ENCODE measurements around the gene LITAFD. TPM values are rescaled to one million over a fixed set of nuclear protein-coding genes. Genes with fewer than 3 reads are reported as not detected.

LITAFD gene
- total RNA-seq, 1 donor from 2014 or later: not detected

DNA sequence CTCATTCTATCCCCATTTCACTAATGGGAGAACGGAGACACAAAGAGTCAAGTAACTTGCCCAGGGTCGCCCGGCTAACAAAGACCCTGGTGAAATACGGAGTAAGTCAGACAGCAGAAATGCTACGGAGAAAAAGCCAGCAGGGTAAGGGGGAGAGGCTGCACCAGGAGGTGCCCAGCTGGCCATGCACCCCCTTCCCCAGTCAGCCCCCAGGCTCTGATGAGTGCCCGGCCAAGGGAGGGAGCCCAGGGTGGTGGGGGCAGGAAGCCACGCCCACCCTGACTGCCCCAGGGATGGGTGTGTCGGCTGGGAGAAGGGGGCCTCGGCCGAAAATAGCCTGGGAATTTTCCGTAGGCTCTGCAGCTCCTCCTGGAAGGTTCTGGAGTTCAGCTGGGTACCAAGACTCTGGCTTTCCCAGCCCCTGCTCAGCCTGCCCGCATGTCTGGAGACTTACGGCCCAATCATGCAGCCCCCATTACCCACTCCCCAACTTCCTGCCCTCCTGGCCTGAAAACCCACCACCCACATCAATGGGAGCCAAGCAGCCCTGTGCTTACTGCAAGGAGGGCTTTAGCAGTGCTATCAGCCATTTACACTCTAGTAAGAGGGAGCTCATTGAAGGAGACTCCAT is 17.6 kb upstream of the LITAFD start:
- Histone ChIP-seq H3K4me1 (ENCODE audit: control insufficient read depth in 3 of 3, insufficient read depth in 3 of 3, low read length in 3 of 3) (peaks cover 50 to 59% (median 52%) of the 10 kb centered on the region in 3 donors), H3K27me3 (ENCODE audit: control insufficient read depth in 3 of 3, insufficient read depth in 3 of 3, low read length in 3 of 3) (peaks cover 13 to 44% (median 38%) of the 10 kb centered on the region in 3 donors), H3K9ac (ENCODE audit: low read depth in 1 of 3, low read length in 3 of 3) (peak overlapping the region in 1 of 3 donors; percentile 33), H3K36me3 (ENCODE audit: control insufficient read depth in 3 of 3, insufficient read depth in 3 of 3, low read length in 3 of 3) (peaks cover 0 to 3% (median 0%) of the 10 kb centered on the region in 3 donors), H3K27ac (ENCODE audit: low read depth, low read length) (no peak overlapping the region), H3K4me3 (ENCODE audit: low read length in 3 of 3) (peak overlapping the region in 1 of 3 donors; percentile 35), H3K9me3 (ENCODE audit: control insufficient read depth in 3 of 3, low read length in 3 of 3) (no peaks in the 10 kb centered on the region)

DNA sequence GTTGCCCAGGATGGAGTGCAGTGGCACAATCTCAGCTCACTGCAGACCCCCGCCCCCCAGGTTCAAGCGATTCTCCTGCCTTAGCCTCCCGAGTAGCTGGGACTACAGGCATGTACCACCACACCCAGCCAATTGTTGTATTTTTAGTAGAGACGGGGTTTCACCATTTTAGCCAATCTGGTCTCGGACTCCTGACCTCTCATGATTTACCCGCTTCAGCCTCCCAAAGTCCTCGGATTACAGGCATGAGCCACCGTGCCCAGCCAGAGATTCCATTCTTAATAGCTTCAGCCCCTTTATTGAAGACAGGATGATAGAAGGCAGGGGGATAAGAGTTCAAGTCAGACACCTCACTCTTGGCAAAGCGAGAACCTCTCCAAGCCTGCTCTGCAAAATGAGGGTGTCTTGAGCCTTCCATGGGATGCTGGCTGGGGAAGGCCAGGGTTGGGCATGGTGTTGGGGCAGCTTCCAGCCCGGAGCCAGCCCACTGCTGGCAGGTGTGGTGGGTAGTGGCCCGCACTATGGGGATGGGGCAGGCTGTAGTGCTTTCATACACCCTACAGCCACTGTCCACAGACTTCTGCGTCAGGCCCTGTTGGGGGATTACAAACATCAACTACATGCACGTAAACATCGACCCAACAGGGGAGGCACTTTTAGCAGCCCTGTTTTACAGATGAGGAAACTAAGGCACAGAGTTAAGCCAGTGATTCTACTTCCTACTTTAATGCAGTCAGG is 16.8 kb upstream of the LITAFD start:
- peaks cover 0 to 3% (median 0%) of the 10 kb centered on the region in 3 donors for H3K36me3 ChIP-seq (ENCODE audit: control insufficient read depth in 3 of 3, insufficient read depth in 3 of 3, low read length in 3 of 3)
- H3K9me3 ChIP-seq (ENCODE audit: control insufficient read depth in 3 of 3, low read length in 3 of 3): no peaks in the 10 kb centered on the region
- no peak overlapping the region for H3K4me3 ChIP-seq (ENCODE audit: low read length in 3 of 3)
- peaks cover 48 to 54% (median 50%) of the 10 kb centered on the region in 3 donors for H3K4me1 ChIP-seq (ENCODE audit: control insufficient read depth in 3 of 3, insufficient read depth in 3 of 3, low read length in 3 of 3)
- H3K9ac ChIP-seq (ENCODE audit: low read depth in 1 of 3, low read length in 3 of 3): no peak overlapping the region
- peaks cover 13 to 44% (median 38%) of the 10 kb centered on the region in 3 donors for H3K27me3 ChIP-seq (ENCODE audit: control insufficient read depth in 3 of 3, insufficient read depth in 3 of 3, low read length in 3 of 3)
- no peak overlapping the region for H3K27ac ChIP-seq (ENCODE audit: low read depth, low read length)

DNA sequence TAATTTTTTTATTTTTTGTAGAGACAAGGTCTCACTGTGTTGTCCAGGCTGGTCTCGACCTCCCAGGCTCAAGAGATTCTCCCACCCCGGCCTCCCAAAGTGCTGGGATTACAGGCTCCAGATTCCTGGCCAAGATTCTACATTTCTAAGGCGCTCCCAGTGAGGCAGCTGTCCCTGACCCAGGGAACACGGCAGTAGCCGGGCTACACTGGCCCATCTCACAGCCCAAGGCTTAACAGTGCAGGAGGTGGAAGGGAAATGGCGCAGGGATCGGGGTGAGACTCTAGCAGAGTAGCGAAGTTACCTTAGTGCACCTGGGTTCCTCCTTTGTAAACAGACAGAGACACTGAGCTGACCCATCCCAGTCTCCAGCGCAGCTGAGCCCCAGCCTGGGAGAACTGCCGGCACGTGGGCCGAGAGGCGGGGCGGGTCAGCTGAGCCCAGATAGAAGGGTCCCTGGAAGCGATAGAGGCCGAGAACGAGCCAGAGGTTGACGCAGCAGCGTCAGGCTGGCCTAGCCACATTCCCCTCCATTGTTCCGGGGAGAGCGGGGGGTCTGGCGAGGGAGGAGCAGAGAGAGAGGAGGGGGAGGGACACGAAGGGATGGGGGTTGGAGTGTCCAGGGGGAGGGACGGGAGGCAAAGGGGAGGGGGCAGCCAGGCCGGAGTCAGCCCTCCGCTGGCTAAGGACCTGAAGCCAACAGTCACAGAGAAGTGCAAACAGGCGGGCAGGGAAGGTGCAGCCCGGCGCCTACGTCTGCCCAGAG is 15.8 kb upstream of the LITAFD start:
- peaks cover 13 to 44% (median 38%) of the 10 kb centered on the region in 3 donors for H3K27me3 ChIP-seq (ENCODE audit: control insufficient read depth in 3 of 3, insufficient read depth in 3 of 3, low read length in 3 of 3)

DNA sequence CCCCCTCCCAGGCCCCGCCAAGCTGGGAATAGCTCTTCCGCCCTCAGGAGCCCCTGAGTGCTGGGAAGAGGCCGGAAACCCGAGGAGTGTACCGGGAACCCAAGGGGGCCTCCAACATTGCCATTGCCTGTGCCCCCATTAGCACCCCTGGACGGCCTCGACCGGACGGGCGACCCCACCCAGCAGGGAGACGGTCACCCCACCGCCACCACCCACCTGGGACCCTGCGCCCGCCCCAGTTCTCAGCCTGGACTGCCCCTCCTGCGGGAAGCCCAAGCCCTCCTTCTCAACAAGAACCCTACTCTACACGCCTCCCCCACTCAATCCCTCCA is 15.3 kb upstream of the LITAFD start:
- Histone ChIP-seq H3K27ac (ENCODE audit: low read depth, low read length) (peak overlapping the region; percentile 59), H3K4me1 (ENCODE audit: control insufficient read depth in 3 of 3, insufficient read depth in 3 of 3, low read length in 3 of 3) (peaks cover 40 to 48% (median 47%) of the 10 kb centered on the region in 3 donors)

More for the DNA sequence above, 15.8 kb upstream of the LITAFD start:
- peaks cover 45 to 50% (median 48%) of the 10 kb centered on the region in 3 donors for H3K4me1 ChIP-seq (ENCODE audit: control insufficient read depth in 3 of 3, insufficient read depth in 3 of 3, low read length in 3 of 3)
- peaks cover 0 to 3% (median 0%) of the 10 kb centered on the region in 3 donors for H3K36me3 ChIP-seq (ENCODE audit: control insufficient read depth in 3 of 3, insufficient read depth in 3 of 3, low read length in 3 of 3)
- H3K9ac ChIP-seq (ENCODE audit: low read depth in 1 of 3, low read length in 3 of 3): peak overlapping the region in 1 of 3 donors; percentile 80
- peak overlapping the region; percentile 40 for H3K27ac ChIP-seq (ENCODE audit: low read depth, low read length)
- no peaks in the 10 kb centered on the region for H3K9me3 ChIP-seq (ENCODE audit: control insufficient read depth in 3 of 3, low read length in 3 of 3)
- H3K4me3 ChIP-seq (ENCODE audit: low read length in 3 of 3): peak overlapping the region; percentile 68 to 83 (median 73)

DNA sequence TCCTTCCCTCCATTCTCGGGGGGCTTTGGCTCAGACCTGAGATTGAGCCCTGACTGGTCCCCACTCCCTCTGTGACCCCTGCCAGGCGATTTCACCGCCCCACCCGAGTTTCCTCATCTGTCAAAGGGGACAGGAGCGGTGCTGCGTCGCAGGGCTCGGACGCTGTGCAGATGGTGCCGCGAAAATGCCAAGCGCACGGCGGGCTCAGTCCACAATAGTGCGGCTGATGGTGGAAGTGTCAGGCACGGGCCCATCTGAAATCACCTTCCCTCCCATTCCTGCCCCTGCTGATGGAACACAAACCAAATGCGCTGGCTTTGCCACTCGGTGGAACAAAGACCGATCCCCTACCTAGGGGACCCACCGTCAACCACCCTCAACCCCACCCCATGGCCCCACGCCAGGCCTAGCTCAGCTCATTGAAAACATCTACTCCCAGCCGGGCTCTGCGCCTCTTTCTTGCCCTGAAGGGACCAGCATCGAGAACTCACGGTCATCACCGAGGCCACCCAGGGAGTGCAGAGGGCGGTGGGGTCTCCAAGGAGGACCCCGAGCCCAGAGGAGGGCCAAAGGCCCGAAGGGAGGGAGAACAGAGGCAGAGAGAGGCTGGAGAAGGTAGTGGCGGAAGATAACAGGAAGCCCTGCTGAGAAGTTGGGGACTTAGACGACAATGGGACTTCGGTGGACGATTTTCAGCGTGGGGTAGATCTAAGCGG is 14.8 kb upstream of the LITAFD start:
- peaks cover 40 to 48% (median 44%) of the 10 kb centered on the region in 3 donors for H3K4me1 ChIP-seq (ENCODE audit: control insufficient read depth in 3 of 3, insufficient read depth in 3 of 3, low read length in 3 of 3)
- peak overlapping the region; percentile 68 to 83 (median 73) for H3K4me3 ChIP-seq (ENCODE audit: low read length in 3 of 3)
- no peaks in the 10 kb centered on the region for H3K9me3 ChIP-seq (ENCODE audit: control insufficient read depth in 3 of 3, low read length in 3 of 3)
- peak overlapping the region; percentile 68 to 80 (median 68) for H3K9ac ChIP-seq (ENCODE audit: low read depth in 1 of 3, low read length in 3 of 3)
- H3K36me3 ChIP-seq (ENCODE audit: control insufficient read depth in 3 of 3, insufficient read depth in 3 of 3, low read length in 3 of 3): peaks cover 0 to 3% (median 0%) of the 10 kb centered on the region in 3 donors
- H3K27me3 ChIP-seq (ENCODE audit: control insufficient read depth in 3 of 3, insufficient read depth in 3 of 3, low read length in 3 of 3): peaks cover 13 to 44% (median 38%) of the 10 kb centered on the region in 3 donors
- H3K27ac ChIP-seq (ENCODE audit: low read depth, low read length): peak overlapping the region; percentile 59

More for the DNA sequence above, 15.3 kb upstream of the LITAFD start:
- peaks cover 13 to 44% (median 38%) of the 10 kb centered on the region in 3 donors for H3K27me3 ChIP-seq (ENCODE audit: control insufficient read depth in 3 of 3, insufficient read depth in 3 of 3, low read length in 3 of 3)
- peaks cover 0 to 3% (median 0%) of the 10 kb centered on the region in 3 donors for H3K36me3 ChIP-seq (ENCODE audit: control insufficient read depth in 3 of 3, insufficient read depth in 3 of 3, low read length in 3 of 3)
- H3K9ac ChIP-seq (ENCODE audit: low read depth in 1 of 3, low read length in 3 of 3): peak overlapping the region in 2 of 3 donors; percentile 68 to 80
- H3K9me3 ChIP-seq (ENCODE audit: control insufficient read depth in 3 of 3, low read length in 3 of 3): no peaks in the 10 kb centered on the region
- peak overlapping the region; percentile 68 to 83 (median 73) for H3K4me3 ChIP-seq (ENCODE audit: low read length in 3 of 3)

DNA sequence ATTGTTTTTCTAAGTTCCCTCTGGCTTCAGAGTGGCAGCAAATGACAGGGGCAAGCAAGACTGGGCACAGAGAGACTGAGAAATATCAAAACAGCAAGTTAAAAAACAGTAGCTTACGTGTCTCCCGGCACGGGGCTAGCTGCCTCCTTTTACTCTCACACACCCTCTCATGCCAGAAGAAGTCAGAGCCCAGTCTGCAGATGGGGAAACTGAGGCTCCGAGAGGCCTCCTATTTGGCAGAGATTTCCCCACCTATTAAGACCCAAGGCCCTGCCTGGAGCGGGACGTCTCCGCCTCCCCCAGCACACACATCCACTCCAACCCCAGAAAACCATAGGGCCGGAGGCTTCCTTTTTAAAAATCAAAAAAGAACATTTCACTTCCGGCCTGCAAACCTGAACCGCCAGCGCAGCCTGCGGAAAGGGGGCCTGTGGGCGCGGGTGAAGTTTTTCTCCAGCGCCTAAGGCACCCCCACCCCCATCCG is 14.2 kb upstream of the LITAFD start:
- H3K36me3 ChIP-seq (ENCODE audit: control insufficient read depth in 3 of 3, insufficient read depth in 3 of 3, low read length in 3 of 3): peaks cover 0 to 3% (median 0%) of the 10 kb centered on the region in 3 donors
- H3K4me3 ChIP-seq (ENCODE audit: low read length in 3 of 3): peak overlapping the region; percentile 68 to 83 (median 73)
- H3K27ac ChIP-seq (ENCODE audit: low read depth, low read length): peak overlapping the region; percentile 59
- H3K9ac ChIP-seq (ENCODE audit: low read depth in 1 of 3, low read length in 3 of 3): peak overlapping the region; percentile 68 to 80 (median 68)
- peaks cover 13 to 44% (median 38%) of the 10 kb centered on the region in 3 donors for H3K27me3 ChIP-seq (ENCODE audit: control insufficient read depth in 3 of 3, insufficient read depth in 3 of 3, low read length in 3 of 3)
- no peaks in the 10 kb centered on the region for H3K9me3 ChIP-seq (ENCODE audit: control insufficient read depth in 3 of 3, low read length in 3 of 3)
- H3K4me1 ChIP-seq (ENCODE audit: control insufficient read depth in 3 of 3, insufficient read depth in 3 of 3, low read length in 3 of 3): peaks cover 38 to 48% (median 40%) of the 10 kb centered on the region in 3 donors

DNA sequence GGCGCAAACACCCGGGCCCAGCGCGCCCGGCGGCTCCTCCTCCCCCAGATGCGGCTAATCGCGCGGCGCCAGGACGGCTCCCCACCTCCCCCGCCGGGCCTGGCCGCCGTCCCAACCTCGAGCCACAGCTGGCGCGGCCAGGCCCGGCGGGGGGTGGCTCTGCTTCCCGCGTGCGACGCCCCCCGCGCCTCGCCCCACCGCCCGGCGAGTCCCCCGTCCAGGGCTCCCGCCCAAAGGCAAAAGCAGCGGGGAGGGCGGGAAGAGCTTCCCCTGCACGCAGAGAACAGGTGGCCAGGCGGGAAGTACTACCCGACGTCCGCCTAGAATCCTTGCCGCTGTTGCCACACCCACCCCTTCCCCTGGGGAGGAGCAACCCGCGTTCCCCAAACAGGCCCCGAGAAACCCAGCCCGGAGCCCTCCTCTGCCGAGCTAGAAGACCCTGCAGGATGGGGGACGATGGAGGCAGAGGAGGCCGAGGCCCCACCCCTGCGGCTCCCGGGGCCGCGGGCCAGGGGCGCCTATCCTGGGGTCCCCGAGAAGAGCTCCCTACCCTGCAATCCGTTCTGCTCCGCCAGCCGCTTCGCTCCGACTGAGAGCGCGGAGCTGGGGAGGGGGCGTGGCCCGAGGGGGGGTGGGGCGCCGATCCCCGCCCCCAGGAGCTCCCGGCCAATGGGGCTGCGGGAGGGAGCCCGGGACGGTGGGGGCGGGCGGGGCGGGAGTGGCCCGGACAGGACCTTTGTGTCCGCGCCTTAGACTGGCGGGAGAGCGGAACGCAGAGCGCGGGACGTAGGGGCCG is 13.5 kb upstream of the LITAFD start, which contains the start of gene CARHSP1:
Gene CARHSP1, minus strand, starts transcription at position 591 of the 796 bp plus-strand sequence. CDS start 9,678 bp downstream, outside the sequence.
- Histone ChIP-seq H3K4me1 (ENCODE audit: control insufficient read depth in 3 of 3, insufficient read depth in 3 of 3, low read length in 3 of 3) (peaks cover 33 to 43% (median 39%) of the 10 kb centered on the region in 3 donors), H3K27ac (ENCODE audit: low read depth, low read length) (peak within 1 kb of the TSS; percentile 59), H3K9ac (ENCODE audit: low read depth in 1 of 3, low read length in 3 of 3) (peak within 1 kb of the TSS; percentile 68 to 80 (median 68)), H3K4me3 (ENCODE audit: low read length in 3 of 3) (peak within 1 kb of the TSS; percentile 68 to 83 (median 73)), H3K9me3 (ENCODE audit: control insufficient read depth in 3 of 3, low read length in 3 of 3) (no peaks in the 10 kb centered on the region), H3K36me3 (ENCODE audit: control insufficient read depth in 3 of 3, insufficient read depth in 3 of 3, low read length in 3 of 3) (peaks cover 0 to 3% (median 0%) of the 10 kb centered on the region in 3 donors), H3K27me3 (ENCODE audit: control insufficient read depth in 3 of 3, insufficient read depth in 3 of 3, low read length in 3 of 3) (peaks cover 13 to 44% (median 38%) of the 10 kb centered on the region in 3 donors)

DNA sequence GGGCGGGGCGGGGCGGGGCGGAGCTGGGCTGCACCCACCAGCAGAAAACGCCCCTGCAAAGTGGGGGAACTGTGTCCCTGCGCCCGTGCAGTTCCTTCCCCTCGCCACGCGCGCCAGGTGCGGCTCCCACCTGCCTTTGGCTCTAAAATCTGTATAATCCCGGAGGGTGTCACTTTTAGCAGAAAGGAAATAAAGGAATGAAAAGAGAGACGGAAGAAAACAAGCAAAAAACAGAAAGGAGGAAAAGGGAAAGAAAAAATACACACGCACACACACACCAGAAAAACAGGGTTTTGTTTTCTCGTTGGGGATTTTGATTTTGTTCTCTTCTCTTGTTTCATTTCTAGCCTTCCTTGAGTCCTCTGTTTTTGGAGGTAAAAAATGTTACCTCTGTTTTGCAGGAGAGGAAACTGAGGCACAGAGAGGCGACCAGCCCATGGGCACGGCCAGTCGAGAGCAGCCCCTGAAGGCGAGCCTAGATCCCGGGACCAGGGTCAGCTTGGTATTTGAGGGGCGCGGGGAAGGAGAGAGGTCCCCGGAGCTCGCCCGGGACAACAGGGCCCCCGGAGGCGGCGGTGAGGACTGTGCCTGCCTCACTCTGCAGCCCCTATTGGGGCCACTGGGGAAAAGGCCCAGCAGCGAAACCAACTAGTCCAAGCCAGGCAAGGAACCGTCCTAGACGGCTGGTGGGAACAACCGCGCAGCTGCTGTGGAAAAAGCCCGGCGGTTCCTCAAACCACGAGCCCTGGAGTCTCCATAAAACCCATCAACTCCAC is 12.8 kb upstream of the LITAFD start:
- peak overlapping the region; percentile 13 to 68 (median 62) for H3K4me3 ChIP-seq (ENCODE audit: low read length in 3 of 3)
- H3K27me3 ChIP-seq (ENCODE audit: control insufficient read depth in 3 of 3, insufficient read depth in 3 of 3, low read length in 3 of 3): peaks cover 13 to 38% (median 31%) of the 10 kb centered on the region in 3 donors
- H3K4me1 ChIP-seq (ENCODE audit: control insufficient read depth in 3 of 3, insufficient read depth in 3 of 3, low read length in 3 of 3): peaks cover 25 to 35% (median 32%) of the 10 kb centered on the region in 3 donors
- H3K27ac ChIP-seq (ENCODE audit: low read depth, low read length): no peak overlapping the region
- no peaks in the 10 kb centered on the region for H3K9me3 ChIP-seq (ENCODE audit: control insufficient read depth in 3 of 3, low read length in 3 of 3)
- H3K36me3 ChIP-seq (ENCODE audit: control insufficient read depth in 3 of 3, insufficient read depth in 3 of 3, low read length in 3 of 3): no peaks in the 10 kb centered on the region
- H3K9ac ChIP-seq (ENCODE audit: low read depth in 1 of 3, low read length in 3 of 3): no peak overlapping the region
